ENCODE results near the gene BEND5.

BEND5 gene

GRCh38 chr1:48807554-48808260 lies 31.0 kb upstream of the BEND5 start:
- no peak for FAIRE-seq

GRCh38 chr1:48803474-48803873 lies 26.8 kb upstream of the BEND5 start:
- no peak for TF ChIP-seq CTCF (IDR thresholded peaks at IDR 0.05; ENCODE audit: insufficient read depth, missing control alignments)
- FAIRE-seq (no peak), DNase-seq (ENCODE audit: insufficient read length, low spot score) (no peak)

More at GRCh38 chr1:48807554-48808260, 31.0 kb upstream of the BEND5 start:
- no peak for DNase-seq (ENCODE audit: insufficient read length, low spot score)
- TF ChIP-seq CTCF (IDR thresholded peaks at IDR 0.05; ENCODE audit: insufficient read depth, missing control alignments), result no peak

GRCh38 chr1:48794816-48795215 lies 18.1 kb upstream of the BEND5 start:
- FAIRE-seq (no peak), DNase-seq (ENCODE audit: insufficient read length, low spot score) (no peak)
- no peak for TF ChIP-seq CTCF (IDR thresholded peaks at IDR 0.05; ENCODE audit: insufficient read depth, missing control alignments)

GRCh38 chr1:48793863-48794262 lies 17.2 kb upstream of the BEND5 start:
- FAIRE-seq, result no peak

GRCh38 chr1:48792961-48793360 lies 16.3 kb upstream of the BEND5 start:
- FAIRE-seq, result no peak
- no peak for TF ChIP-seq CTCF (IDR thresholded peaks at IDR 0.05; ENCODE audit: insufficient read depth, missing control alignments)
- no peak for DNase-seq (ENCODE audit: insufficient read length, low spot score)

More at GRCh38 chr1:48793863-48794262, 17.2 kb upstream of the BEND5 start:
- no peak for DNase-seq (ENCODE audit: insufficient read length, low spot score)
- no peak for TF ChIP-seq CTCF (IDR thresholded peaks at IDR 0.05; ENCODE audit: insufficient read depth, missing control alignments)

GRCh38 chr1:48790397-48790796 lies 13.7 kb upstream of the BEND5 start:
- FAIRE-seq (no peak), DNase-seq (ENCODE audit: insufficient read length, low spot score) (no peak)
- no peak for TF ChIP-seq CTCF (IDR thresholded peaks at IDR 0.05; ENCODE audit: insufficient read depth, missing control alignments)

- FAIRE-seq (no peak), DNase-seq (ENCODE audit: insufficient read length, low spot score) (no peak)
- no peak for TF ChIP-seq CTCF (IDR thresholded peaks at IDR 0.05; ENCODE audit: insufficient read depth, missing control alignments)
Observed at GRCh38 chr1:48789903-48790302, 13.2 kb upstream of the BEND5 start.

All from D721Med (cell line).